Measurements from ENCODE around the gene ERCC4. TPM values are rescaled to one million over a fixed set of nuclear protein-coding genes. Genes with fewer than 3 reads are reported as not detected.

ERCC4 gene
- polyA plus RNA-seq, 1 donor (not counting 4 experiments of a cell fraction or from before 2014, with no cell fraction given), result 5.9 TPM

DNA sequence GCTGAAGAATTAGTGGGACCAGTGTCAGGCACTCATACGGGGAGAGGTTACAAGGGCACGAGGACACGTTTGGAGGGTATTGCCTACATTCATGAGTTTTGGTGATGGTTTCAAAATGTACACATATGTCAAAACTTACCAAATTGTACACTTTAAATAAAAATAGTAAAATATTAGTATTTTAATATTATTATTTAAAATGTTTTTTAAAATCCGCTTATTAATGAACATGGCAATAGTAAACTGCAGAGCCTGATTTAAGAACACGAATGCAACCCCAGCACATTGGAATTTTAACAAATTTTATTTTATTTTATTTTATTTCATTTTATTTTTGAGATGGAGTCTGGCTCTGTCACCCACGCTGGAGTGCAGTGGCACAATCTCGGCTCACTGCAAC, 10.9 kb upstream of the ERCC4 start:
- Histone ChIP-seq H3K4me3 (ENCODE audit: control insufficient read depth in 2 of 3, extremely low read depth in 1 of 3, insufficient read depth in 2 of 3, low read depth in 1 of 3, low read length in 3 of 3) (no peak overlapping the region), H3K9me3 (ENCODE audit: control insufficient read depth, low read depth, low read length) (no peaks in the 10 kb centered on the region), H4K20me1 (ENCODE audit: control insufficient read depth, extremely low read depth, insufficient read depth, low read length) (no peaks in the 10 kb centered on the region), H3K27ac (ENCODE audit: control insufficient read depth, insufficient read depth, low read length) (no peak overlapping the region), H3K27me3 (ENCODE audit: control insufficient read depth, extremely low read depth, insufficient read depth, low read length) (no peaks in the 10 kb centered on the region), H3K9me1 (ENCODE audit: control insufficient read depth, extremely low read depth, insufficient read depth, low read length) (no peaks in the 10 kb centered on the region), H3K4me1 (ENCODE audit: control insufficient read depth, extremely low read depth, insufficient read depth, low read length) (no peaks in the 10 kb centered on the region), H2AFZ (ENCODE audit: control insufficient read depth, low read length) (no peak overlapping the region), H3K9ac (ENCODE audit: control insufficient read depth, extremely low read depth, insufficient read depth, low read length) (no peak overlapping the region), H3K36me3 (ENCODE audit: control insufficient read depth in 2 of 2, extremely low read depth in 1 of 2, insufficient read depth in 2 of 2, low read length in 2 of 2) (no peaks in the 10 kb centered on the region), H3K79me2 (ENCODE audit: control insufficient read depth, insufficient read depth, low read length) (no peaks in the 10 kb centered on the region), H3K4me2 (ENCODE audit: control insufficient read depth, extremely low read depth, insufficient read depth, low read depth, low read length) (no peak overlapping the region)
- FAIRE-seq (no peak), DNase-seq (ENCODE audit: low read depth, low spot score) (no peak)
- TF ChIP-seq EZH2 (IDR thresholded peaks at IDR 0.05; ENCODE audit: low read length) (no peak), CTCF (optimal IDR thresholded peaks at IDR 0.05 in 1 of 3, IDR thresholded peaks at IDR 0.05 in 1 of 3, conservative IDR thresholded peaks at IDR 0.05 in 1 of 3; ENCODE audit: extremely low read depth in 1 of 3, insufficient read depth in 2 of 3, low read length in 3 of 3) (no peak)
- dilution Hi-C loops (cut with MboI; ENCODE audit: extremely low pct_ligation_motif_present, low sequenced_read_pairs), result no loop called here

DNA sequence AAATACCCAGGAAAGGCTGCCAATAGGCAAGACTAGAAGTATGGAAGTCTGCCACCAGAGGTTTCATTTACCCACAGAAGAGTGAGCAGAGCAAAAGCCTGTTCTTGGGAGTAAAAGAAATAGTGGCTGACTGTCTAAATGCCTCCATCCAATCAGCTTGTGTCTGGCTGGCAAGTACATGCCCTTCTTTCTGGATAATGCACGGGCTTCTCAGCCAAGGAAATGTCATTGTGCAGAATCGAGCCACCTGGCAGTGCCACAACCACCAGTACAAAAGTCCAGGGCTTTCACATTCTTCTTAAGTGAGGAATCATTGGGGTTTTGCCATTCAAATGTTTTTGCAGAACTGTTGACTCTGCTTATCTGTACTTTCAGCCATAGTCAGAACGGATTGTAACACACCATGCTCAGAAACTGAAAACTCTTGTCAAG, 10.1 kb upstream of the ERCC4 start:
- no peak overlapping the region for H2AFZ ChIP-seq (ENCODE audit: control insufficient read depth, low read length)
- FAIRE-seq, result no peak
- no peaks in the 10 kb centered on the region for H3K27me3 ChIP-seq (ENCODE audit: control insufficient read depth, extremely low read depth, insufficient read depth, low read length)
- H3K4me2 ChIP-seq (ENCODE audit: control insufficient read depth, extremely low read depth, insufficient read depth, low read depth, low read length), result no peak overlapping the region
- dilution Hi-C loops (cut with MboI; ENCODE audit: extremely low pct_ligation_motif_present, low sequenced_read_pairs), result no loop called here
- TF ChIP-seq CTCF (optimal IDR thresholded peaks at IDR 0.05 in 1 of 3, IDR thresholded peaks at IDR 0.05 in 1 of 3, conservative IDR thresholded peaks at IDR 0.05 in 1 of 3; ENCODE audit: extremely low read depth in 1 of 3, insufficient read depth in 2 of 3, low read length in 3 of 3), result no peak
- TF ChIP-seq EZH2 (IDR thresholded peaks at IDR 0.05; ENCODE audit: low read length), result no peak
- no peaks in the 10 kb centered on the region for H4K20me1 ChIP-seq (ENCODE audit: control insufficient read depth, extremely low read depth, insufficient read depth, low read length)
- H3K79me2 ChIP-seq (ENCODE audit: control insufficient read depth, insufficient read depth, low read length), result no peaks in the 10 kb centered on the region
- no peaks in the 10 kb centered on the region for H3K9me1 ChIP-seq (ENCODE audit: control insufficient read depth, extremely low read depth, insufficient read depth, low read length)
- no peak overlapping the region for H3K9ac ChIP-seq (ENCODE audit: control insufficient read depth, extremely low read depth, insufficient read depth, low read length)
- no peak overlapping the region for H3K4me3 ChIP-seq (ENCODE audit: control insufficient read depth in 2 of 3, extremely low read depth in 1 of 3, insufficient read depth in 2 of 3, low read depth in 1 of 3, low read length in 3 of 3)
- H3K9me3 ChIP-seq (ENCODE audit: control insufficient read depth, low read depth, low read length), result no peaks in the 10 kb centered on the region
- H3K4me1 ChIP-seq (ENCODE audit: control insufficient read depth, extremely low read depth, insufficient read depth, low read length), result no peaks in the 10 kb centered on the region
- no peaks in the 10 kb centered on the region for H3K36me3 ChIP-seq (ENCODE audit: control insufficient read depth in 2 of 2, extremely low read depth in 1 of 2, insufficient read depth in 2 of 2, low read length in 2 of 2)
- DNase-seq (ENCODE audit: low read depth, low spot score), result no peak
- H3K27ac ChIP-seq (ENCODE audit: control insufficient read depth, insufficient read depth, low read length), result no peak overlapping the region
